HL-60/S4 (cell line): Measurements from ENCODE around the gene GBE1.

ENCODE experiments used
- in situ Hi-C: fragments of 300-500 bp; cut with MboI; formaldehyde crosslinking; loops from 2 replicates; pipeline ENCODE4 v1.14.3; 2022; ENCODE audit warnings: low sequenced_read_pairs

Gene GBE1

GRCh38 chr3:81632659-81633058 lies 128.8 kb downstream of the GBE1 start:
- in situ Hi-C loops = no loop called here

- in situ Hi-C loops = no loop called here
These were observed 136.7 kb downstream of the GBE1 start for GRCh38 chr3:81624756-81625155.

- in situ Hi-C loops = no loop called here
These were observed 139.1 kb downstream of the GBE1 start for GRCh38 chr3:81622395-81622794.

- in situ Hi-C loops = no loop called here
These were observed 140.2 kb downstream of the GBE1 start for GRCh38 chr3:81621277-81621676.

- in situ Hi-C loops = no loop called here
These were observed 140.6 kb downstream of the GBE1 start for GRCh38 chr3:81620849-81621248.

- in situ Hi-C loops = no loop called here
These were observed 148.7 kb downstream of the GBE1 start for GRCh38 chr3:81612768-81613167.

GRCh38 chr3:81602781-81603180 lies 158.7 kb downstream of the GBE1 start:
- in situ Hi-C loops = no loop called here

- in situ Hi-C loops = no loop called here
These were observed 159.6 kb downstream of the GBE1 start for GRCh38 chr3:81601707-81602305.

GRCh38 chr3:81592101-81592500 lies 169.3 kb downstream of the GBE1 start:
- in situ Hi-C loops = no loop called here

GRCh38 chr3:81585937-81586336 lies 175.5 kb downstream of the GBE1 start:
- in situ Hi-C loops = no loop called here

GRCh38 chr3:81585056-81585455 lies 176.4 kb downstream of the GBE1 start:
- in situ Hi-C loops = no loop called here

- in situ Hi-C loops = no loop called here
These were observed 179.4 kb downstream of the GBE1 start for GRCh38 chr3:81581966-81582599.

- in situ Hi-C loops = no loop called here
These were observed 181.1 kb downstream of the GBE1 start for GRCh38 chr3:81580355-81580754.

- in situ Hi-C loops = no loop called here
These were observed 181.7 kb downstream of the GBE1 start for GRCh38 chr3:81579744-81580143.

GRCh38 chr3:81572201-81572756 lies 189.2 kb downstream of the GBE1 start:
- in situ Hi-C loops = no loop called here

GRCh38 chr3:81568378-81568777 lies 193.1 kb downstream of the GBE1 start:
- in situ Hi-C loops = no loop called here

GRCh38 chr3:81565041-81565440 lies 196.4 kb downstream of the GBE1 start:
- in situ Hi-C loops = no loop called here

GRCh38 chr3:81558106-81558505 lies 203.3 kb downstream of the GBE1 start:
- in situ Hi-C loops = no loop called here

GRCh38 chr3:81554801-81555200 lies 206.6 kb downstream of the GBE1 start:
- in situ Hi-C loops = no loop called here

- in situ Hi-C loops = no loop called here
These were observed 207.1 kb downstream of the GBE1 start for GRCh38 chr3:81554388-81554787.

GRCh38 chr3:81550415-81550814 lies 211.0 kb downstream of the GBE1 start:
- in situ Hi-C loops = no loop called here

GRCh38 chr3:81549831-81550230 lies 211.6 kb downstream of the GBE1 start:
- in situ Hi-C loops = no loop called here

GRCh38 chr3:81549388-81549787 lies 212.1 kb downstream of the GBE1 start:
- in situ Hi-C loops = no loop called here
